ENCODE measurements around the gene FAP.

The FAP gene

DNA sequence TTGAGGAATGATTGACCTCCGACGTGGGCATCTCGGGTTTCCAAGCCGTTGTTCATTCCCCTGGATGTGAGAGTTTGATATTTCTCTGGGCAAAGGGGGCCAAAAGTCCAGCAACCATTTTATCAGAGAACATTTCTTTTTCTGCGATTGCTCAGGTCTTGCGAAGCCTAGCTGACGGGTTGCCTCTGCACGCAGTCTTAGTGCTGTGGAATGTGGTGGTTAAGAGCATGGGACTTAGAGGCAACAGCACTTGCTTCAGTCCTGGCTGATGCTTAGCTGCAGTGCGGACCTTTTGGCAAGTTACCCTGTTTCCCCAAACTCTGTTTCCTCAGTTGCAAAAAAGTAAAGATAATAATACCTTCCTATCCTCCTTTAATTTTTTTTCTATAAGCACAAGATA, 45.0 kb downstream of the FAP start:
- FAIRE-seq (no peak), DNase-seq (ENCODE audit: extremely low spot score, insufficient read length, low read depth) (no peak)

DNA sequence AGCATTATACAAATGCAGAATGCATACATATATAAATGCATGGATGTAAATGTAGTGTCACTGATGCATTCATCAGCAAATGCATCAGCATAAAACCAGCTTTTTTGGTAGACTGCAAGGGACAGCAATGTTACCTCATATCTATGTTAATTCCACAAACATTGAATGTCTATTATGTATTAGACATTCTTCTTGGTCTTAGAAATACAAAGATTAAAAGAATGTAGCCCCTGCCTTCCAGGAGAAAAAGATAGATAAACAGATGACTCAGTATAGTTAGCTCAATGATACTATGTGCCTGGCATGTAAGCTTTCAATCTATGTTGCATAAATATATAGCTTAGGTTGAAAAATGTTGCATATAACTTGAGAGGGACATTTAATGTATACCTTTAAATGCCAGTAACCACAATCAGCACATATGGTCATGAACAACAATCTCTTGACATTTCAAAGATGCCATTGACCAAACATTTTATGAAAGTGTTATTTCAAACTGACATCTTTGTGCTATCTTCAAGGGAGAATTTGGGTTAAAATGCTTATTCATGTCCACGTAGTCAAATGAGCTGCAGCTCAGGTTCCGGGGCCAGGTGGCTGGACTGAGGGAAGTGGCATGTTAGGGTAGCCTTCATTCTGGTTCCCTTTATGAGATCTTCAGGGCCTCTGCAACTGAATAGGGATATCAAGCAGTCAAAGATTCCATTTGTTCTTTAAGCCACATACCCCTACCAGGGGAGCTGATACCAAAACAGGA, 46.0 kb downstream of the FAP start:
- no peak for DNase-seq (ENCODE audit: extremely low spot score, insufficient read length, low read depth)
- FAIRE-seq = no peak

DNA sequence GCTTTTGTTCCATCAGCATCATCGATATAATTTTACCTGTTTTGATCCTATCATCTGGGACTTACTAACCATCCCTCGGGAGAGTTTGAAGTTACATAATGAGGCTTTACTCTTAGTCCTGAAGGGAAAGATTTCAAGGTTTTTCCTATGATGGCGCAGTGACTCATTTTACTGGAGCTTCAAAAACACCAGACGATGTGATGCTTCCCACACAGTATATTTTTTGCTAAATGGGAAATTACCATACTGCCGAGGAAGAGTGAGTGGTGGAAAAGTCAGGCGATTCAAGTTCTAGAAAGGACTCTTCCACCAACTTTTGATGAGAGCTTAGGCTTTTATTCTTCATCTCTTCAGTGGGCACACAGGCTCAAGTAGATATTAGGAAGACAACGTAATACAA, 46.6 kb downstream of the FAP start:
- DNase-seq (ENCODE audit: extremely low spot score, insufficient read length, low read depth) (no peak), FAIRE-seq (no peak)

DNA sequence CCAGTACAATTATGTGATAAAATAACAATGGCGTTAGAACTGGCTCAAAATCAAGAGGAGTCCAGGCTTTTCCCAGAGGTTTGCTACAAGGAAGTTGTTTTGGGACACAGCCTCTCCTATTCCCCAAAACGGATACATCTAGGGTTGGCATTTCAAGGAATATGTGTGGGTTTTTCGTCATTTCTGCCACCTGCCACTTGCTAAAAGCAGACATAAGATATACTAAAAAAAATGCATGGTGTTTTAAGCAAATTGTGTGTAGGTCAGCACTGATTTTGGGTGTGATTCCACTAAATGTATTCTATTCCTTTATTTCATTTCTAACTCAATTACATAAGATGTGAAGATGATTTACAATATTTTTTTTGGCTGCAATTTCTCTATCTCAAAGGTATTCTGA, 54.8 kb downstream of the FAP start:
- DNase-seq (ENCODE audit: extremely low spot score, insufficient read length, low read depth) (no peak), FAIRE-seq (no peak)

DNA sequence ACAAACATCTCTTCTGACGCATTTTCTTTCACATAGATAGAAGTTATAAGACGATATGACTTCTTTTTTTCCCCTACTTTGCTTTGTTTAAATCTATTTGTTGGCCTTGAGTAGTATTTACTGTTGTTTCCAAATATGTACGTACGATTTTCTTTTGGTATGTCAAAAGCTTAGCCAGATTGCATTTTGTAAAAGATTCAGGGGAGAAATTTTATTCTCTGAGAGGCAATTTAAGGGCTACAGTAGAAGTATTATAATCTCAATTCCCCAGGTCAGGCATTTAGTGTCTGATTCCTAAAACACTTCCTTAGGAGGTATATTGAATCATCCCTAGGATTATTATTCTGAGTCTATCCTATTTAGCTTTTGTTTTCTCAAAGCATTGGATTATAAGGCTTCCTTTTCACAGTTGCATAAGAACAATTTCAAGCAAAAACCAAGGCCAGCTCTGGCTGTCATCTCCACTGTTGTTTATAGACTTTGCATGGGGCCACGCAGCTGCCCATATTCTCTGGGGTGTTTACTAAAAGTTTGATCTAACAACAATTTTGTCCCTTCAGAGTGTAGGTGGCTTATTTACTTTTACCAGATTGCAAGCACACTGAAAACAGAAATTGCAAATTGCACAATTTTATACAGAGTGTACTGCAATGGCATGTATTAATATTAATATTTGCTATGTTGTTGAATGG, 57.6 kb downstream of the FAP start:
- FAIRE-seq = no peak
- DNase-seq (ENCODE audit: extremely low spot score, insufficient read length, low read depth) = no peak

DNA sequence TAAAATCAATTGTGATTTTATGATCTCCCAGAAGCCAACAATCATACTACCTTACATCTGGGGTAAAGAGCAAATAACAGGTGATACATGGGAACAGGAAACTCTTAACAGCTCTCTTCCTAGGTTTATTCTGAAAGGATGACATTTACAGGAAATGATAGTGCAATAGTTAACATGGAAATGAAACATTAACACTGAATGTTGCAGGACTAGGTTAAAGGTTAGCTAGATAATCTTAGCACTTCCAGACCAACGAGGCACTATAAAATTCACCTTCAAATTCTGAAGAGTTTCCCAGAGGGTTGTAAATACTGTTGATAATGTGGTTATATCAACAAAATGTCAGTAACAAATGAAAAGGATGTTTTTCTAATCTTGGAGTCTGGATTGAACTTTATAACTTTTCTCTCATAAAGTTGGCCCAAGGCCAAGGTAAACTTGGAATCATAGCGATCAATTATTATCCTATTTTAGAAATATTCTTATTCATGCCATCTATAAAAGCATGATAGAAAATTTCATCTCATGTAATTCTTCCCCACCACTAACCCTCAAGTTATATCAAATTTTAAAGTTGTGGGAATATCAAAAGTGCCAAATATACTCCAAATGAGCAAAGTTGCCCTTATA, 58.3 kb downstream of the FAP start:
- DNase-seq (ENCODE audit: extremely low spot score, insufficient read length, low read depth) (no peak), FAIRE-seq (no peak)

DNA sequence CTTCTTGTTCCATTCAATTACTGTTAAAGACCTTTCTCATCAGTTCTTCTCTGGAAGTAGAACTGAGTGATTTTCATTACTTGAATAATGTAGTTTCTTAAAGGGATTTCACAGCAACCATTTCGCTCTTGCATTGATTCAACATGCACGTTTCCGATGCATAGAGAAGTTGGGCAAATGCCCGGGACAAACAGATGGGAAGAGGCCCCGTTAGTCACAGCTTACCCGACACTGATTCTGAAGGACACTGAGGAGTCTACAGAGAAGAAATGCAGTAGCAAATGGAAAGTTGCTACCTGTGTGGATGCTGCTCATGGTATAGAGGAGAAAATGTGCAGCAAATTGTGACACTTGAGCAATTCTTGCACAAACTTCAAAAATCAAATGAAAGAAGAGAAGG, 58.9 kb downstream of the FAP start:
- DNase-seq (ENCODE audit: extremely low spot score, insufficient read length, low read depth) = no peak
- FAIRE-seq = no peak

DNA sequence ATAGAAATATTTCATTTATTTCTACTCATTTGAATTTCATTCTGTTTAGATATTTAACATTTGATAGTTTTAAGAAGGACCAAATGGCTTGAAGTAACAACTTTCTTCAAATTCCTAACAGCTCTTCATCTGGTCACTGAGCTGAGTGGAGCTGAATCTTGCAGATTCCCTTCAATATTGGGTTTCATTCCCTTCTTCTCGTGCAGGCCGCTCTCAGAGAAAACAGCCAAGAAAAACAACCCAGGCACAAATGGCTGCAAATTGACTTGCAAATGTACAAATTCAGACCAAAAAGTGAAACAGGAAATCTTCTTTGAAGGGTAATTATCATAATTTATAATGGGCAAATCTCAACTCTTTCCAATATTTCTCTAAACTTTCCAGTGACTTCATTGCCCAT, 60.9 kb downstream of the FAP start:
- no peak for DNase-seq (ENCODE audit: extremely low spot score, insufficient read length, low read depth)

DNA sequence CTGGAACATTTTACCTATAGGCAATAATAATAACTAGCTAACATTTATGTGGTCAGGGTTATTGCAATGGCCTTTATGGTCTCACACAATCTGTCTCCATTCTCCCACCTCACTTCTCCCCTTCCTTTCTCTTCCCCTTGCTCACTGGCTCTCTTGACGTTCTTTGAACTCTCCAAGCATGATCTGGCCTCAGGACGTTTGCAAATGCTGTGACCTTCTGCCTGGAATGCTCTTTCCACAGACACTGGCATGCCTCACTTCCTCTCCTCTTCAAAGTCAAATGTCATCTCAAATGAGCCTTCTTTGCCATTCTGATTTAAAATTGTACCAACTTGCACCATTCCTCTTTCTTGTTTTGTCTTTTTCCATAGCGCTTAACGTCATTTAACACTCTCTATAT, 65.9 kb downstream of the FAP start:
- FAIRE-seq = no peak

More for the DNA sequence above, 60.9 kb downstream of the FAP start:
- no peak for FAIRE-seq

DNA sequence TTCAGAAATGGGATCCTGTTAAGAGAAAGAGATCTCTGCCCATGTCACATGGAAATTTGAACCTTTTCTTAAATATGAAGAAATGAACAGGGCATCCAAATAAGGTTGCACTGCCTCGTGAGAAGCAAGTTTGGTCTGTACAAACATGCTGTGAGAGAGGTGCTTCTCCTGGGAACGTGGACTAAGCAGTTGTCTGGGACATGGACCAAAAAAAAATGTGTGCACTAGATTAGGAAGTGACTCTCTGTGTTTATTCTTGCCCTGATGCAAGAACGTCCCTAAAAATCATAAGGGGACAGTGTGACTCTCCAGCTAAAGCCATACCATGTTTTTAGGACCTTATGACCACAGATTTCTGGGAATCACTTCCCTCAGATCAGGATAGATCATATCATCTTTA, 67.5 kb downstream of the FAP start:
- FAIRE-seq (no peak), DNase-seq (ENCODE audit: extremely low spot score, insufficient read length, low read depth) (no peak)

More for the DNA sequence above, 65.9 kb downstream of the FAP start:
- no peak for DNase-seq (ENCODE audit: extremely low spot score, insufficient read length, low read depth)

DNA sequence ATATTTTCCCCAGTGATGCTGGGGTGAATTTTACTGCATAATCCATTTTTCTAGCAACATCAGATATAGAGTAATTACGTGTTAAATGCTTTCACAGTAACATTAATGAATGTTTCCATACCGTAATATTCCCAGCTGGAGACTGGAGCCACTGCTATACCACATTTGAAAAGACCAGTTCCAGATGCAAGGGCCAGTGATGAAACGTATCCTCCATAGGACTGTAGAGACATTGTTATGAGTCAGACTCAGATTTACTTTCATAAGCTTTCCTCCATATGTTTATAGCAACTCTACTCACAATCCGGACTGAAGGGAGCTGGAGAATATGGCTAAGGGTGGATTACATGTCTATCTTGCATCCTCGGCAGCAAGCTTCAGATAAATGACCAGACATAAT, 68.5 kb downstream of the FAP start:
- DNase-seq (ENCODE audit: extremely low spot score, insufficient read length, low read depth) (no peak), FAIRE-seq (no peak)

DNA sequence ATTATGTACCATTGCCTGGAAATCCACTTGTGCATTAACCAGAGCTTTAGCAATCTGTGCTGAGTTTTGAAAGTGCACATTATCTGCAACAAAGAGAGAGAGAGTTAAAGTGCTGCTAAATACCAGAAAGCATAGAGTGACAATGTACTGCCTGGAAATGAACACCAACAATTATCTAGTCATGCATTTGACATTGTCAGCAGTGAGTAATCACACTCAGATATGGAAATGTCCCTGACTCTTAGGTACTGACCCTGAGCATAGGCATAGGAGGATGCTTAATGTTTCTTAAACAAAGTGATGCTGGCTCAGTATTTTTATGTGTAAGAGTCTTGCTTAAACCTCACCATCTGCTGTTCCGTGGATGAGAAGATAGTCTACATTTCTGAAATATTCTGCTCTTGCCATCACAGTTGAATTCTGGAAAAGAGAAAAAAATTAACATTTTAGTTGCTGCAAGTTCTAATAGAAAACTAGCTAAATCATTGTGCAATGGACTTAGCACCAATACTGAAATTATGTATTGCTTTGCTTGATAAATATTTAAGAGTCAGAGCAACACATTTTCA, 70.4 kb downstream of the FAP start:
- DNase-seq (ENCODE audit: extremely low spot score, insufficient read length, low read depth) = no peak
- FAIRE-seq = no peak

DNA sequence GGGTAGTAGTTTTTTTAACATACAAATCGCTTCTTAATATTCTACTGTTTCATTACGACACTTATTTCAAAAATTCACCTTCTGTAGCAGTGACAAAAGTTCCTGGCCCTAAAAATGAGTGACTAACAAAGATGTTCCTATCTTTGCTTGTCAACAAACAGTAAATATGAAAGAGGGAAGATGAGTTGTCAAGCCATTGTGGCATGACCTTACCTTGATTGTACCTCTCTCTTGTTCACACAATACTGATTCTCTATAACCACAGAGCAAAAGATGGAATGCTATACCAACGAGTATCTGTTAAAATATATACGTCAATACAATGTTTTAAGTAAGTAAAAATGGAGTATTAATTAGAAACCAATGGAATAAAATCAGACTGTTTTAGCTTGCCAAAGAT, 76.5 kb downstream of the FAP start:
- FAIRE-seq = no peak
- no peak for DNase-seq (ENCODE audit: extremely low spot score, insufficient read length, low read depth)

DNA sequence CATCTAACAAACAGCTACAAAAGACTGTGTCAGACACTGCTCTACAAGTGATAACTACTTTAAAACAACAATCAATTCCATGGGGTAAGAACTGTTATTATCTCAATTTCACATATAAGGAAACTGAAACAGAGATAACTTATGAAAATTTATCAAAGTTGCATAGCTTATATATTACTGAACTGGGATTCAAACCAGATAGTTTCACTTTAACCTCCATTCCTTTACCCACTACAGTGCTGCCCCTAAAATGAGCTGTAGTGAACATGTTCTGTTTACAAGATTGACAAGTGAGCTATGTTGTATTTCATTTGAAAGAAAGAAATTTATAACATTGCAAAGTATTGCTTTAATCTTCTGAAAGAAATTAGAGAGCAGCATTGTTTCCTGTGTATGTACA, 77.1 kb downstream of the FAP start:
- FAIRE-seq (no peak), DNase-seq (ENCODE audit: extremely low spot score, insufficient read length, low read depth) (no peak)

DNA sequence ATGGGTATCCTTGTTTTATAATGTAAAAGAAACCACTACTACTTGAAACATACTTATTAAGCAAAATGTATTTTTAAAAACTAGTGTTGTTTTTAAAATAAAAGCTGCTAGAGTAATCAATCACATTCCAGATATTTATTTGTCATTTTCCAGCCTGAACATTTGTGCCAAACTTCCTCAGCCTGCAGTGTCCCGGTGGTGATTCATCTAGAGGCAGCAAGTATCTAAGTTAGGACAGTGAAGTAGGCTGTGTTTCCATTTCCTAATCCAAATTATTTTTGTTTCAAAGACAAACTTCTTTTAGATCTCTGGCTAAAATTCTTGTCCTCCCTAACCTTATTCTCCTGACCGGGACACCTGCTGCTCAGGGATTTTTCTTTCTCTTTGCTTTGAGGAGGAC, 78.4 kb downstream of the FAP start:
- DNase-seq (ENCODE audit: extremely low spot score, insufficient read length, low read depth) = no peak
- no peak for FAIRE-seq

DNA sequence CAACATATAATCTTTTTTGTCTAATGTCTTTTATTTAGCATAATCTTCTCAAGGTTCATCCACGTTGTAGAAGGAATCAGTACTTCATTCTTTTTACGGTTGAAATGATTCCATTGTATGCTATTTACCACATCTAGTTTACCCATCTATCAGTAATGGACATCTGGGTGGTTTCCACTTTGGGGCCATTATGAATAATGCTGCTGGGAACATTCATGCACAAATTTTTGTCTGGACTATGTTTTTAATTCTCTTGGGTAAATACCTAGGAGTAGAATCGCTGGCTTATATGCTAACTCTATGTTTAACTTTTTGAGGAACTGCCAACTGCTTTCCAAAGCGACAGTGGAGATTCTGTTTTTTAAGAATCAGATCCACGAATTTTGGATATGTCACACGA, 83.8 kb downstream of the FAP start:
- FAIRE-seq = no peak
- no peak for DNase-seq (ENCODE audit: extremely low spot score, insufficient read length, low read depth)

DNA sequence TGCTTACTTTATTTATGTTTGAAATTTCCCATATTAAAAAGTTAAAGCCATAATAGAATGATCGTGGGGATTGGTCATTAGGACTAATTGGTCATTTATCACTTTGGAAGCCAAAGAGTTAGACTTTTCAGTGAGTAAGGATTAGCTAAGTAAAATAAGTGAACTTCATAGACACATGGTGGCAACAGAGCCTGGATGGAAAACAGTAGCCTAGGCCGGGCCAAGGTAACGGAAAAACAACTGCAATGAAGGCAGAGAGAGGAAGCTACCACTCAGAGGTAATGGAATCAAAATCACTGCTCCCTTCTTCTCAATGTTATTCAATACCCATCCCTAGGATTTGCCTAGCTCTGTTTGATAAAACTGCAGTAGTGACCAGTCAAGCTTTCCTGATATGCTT, 87.1 kb downstream of the FAP start:
- no peak for DNase-seq (ENCODE audit: extremely low spot score, insufficient read length, low read depth)
- FAIRE-seq = no peak

DNA sequence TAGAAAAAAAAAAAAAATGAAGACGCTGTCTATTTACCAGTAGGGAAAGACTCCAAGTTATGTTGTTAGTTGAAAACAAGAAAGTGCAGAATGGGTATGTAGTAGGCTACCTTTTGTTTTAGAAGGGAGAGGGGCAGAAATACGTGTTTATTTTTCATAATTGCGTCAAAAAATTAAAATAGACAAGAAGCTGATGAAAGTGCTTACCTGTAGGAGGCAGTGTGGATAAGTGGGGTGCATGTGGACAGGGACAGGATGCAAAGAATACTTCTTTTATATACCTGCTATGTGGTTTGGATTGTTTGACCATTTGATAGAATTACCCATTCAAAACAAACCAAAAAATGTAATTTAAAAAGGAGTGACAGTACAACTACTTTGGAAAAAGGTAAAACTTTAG, 88.2 kb downstream of the FAP start:
- no peak for DNase-seq (ENCODE audit: extremely low spot score, insufficient read length, low read depth)
- no peak for FAIRE-seq

DNA sequence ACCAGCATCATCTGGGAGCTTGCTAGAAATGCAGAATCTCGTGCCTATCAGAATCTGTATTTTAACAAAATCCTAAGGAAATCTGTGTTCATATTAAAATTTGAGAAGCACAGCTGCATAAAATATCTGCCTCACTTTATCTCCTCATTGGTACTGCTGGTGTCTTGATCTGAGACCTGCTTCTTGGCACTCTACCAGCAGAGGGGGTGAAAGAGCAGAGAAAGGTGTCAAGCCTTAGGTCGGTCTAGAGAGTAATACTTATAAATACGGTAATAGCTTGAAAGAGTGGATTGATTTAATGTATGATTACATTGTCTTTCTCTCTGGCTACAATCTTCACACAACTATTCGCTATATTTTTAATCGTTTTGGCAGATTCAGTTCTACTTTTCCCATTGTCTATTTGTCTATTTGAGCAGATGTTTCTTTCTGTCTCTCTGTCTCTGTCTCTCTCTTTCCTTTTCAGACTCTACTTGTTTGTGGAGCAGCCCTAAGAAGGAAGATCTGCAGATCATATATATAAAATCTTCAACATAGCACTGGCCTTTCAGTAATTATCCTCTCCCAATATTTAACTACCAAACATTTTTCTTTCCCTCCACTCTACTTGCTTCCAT, 89.5 kb downstream of the FAP start:
- DNase-seq (ENCODE audit: extremely low spot score, insufficient read length, low read depth) (peak; percentile 8), FAIRE-seq (peak; percentile 75)

DNA sequence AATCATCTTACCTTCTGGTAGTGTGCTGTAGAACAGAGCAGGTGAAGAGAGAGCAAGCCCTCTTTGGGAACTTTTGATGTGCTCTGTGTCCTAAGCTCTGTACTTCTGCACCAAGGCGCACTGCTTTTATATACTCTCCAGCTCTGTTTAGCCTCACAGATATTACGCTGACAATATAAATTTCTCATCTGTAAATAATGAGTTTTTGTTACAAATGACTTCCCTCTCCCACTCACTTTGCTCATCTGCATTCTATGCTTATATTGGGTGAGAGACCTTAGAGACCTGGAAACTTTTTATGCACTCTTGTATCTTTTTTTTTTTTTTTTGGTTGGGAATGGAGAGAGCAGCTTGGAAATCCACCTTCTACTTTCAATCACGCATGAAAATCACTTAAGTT, 91.1 kb downstream of the FAP start, which contains the start of gene GCG:
TSS of gene GCG (minus strand) at position 101 of the 400 bp plus-strand sequence. CDS start 3,069 bp downstream, outside the sequence.
- DNase-seq (ENCODE audit: extremely low spot score, insufficient read length, low read depth) (no peak), FAIRE-seq (no peak)

DNA sequence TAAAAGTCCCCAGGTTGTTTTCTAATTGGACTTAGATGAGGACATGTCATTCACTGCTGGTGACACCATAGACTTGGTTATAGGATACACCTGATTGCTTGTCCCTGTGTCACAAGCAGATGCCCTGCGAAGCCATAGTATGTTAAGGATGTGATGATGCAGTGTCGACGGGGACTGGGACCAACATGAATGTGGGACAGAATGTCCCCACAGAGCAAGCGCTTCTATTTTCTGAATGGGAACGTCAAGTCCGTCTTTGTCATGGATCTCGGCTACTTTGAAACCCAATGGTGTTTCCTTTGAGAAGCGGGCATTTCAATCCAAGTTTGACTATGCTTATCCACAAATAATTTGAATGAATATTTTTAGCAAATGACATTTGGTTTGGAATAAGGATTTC, 93.3 kb downstream of the FAP start:
- FAIRE-seq (no peak), DNase-seq (ENCODE audit: extremely low spot score, insufficient read length, low read depth) (no peak)
